GM18508 (cell line): ENCODE measurements around the gene C16orf96.

Experiments used
- ATAC-seq: cut with Tn5 transposase; IDR thresholded peaks from one replicate; pipeline ENCODE4 v1.9.1; 2021; ENCODE audit warnings: moderate number of reproducible peaks; ENCODE audit not compliant: insufficient read depth, unreplicated experiment

The C16orf96 gene

DNA sequence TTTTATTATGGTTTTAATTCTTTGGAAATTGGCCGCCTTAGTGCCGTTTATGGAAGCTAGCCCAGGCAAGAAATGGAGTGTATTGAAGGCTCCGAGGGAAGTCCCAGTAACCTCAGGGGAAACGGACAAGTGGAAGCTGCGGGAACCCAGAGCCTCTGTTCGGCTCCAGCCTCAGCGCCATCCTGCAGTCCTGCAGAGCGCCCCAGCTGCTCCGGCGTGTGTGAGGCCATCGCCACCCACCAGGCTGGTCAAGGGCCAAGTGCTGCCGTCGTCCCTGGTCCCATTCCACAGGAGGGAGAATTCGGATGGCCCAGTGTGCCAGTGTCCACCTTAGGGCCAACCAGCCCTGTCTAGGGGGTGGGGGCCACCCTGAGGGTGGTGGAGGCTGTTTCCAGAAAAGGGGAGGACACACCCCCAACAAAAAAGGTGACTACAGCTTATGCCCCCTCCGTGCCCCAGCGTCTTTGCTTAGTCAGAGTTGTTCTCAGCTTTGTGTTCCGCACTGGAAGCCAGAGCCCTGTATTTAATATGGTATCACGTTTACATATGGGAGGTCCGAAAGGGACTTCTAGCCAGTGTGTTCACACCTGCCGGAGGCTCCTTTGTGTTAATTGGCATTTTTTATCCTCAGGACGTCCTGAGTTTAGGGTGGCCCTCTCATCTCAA is 81.5 kb downstream of the C16orf96 start:
- no peak for ATAC-seq

DNA sequence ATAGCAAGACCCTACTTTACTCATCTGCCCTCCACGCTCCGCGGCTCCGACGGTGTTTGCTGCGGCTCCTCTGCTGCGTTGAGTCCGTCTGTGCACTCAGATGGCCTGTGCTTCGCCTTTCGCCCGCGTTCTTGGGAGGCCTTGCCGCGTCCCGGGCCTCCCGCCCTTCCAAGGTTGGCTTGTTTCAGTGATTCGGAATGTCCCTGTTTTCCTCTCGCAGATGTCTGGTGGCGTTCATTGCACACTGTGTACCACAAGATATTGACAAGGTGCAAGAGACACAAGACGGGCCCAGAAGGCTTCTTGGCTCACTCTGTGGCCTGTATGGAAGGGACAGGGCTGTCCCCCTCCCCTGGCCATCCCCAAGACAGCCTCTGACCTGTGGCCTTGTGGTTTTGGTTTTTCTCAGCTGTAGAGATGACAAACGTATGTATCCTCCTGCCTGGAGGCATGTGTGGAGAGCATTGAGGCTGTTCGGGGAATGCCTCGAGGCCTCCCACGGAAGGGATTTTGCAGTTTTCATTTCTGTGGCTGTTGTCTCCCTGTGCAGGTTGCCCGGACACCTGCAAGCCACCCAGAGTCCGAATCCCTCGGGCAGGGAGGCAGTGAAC is 83.9 kb downstream of the C16orf96 start:
- ATAC-seq = no peak

DNA sequence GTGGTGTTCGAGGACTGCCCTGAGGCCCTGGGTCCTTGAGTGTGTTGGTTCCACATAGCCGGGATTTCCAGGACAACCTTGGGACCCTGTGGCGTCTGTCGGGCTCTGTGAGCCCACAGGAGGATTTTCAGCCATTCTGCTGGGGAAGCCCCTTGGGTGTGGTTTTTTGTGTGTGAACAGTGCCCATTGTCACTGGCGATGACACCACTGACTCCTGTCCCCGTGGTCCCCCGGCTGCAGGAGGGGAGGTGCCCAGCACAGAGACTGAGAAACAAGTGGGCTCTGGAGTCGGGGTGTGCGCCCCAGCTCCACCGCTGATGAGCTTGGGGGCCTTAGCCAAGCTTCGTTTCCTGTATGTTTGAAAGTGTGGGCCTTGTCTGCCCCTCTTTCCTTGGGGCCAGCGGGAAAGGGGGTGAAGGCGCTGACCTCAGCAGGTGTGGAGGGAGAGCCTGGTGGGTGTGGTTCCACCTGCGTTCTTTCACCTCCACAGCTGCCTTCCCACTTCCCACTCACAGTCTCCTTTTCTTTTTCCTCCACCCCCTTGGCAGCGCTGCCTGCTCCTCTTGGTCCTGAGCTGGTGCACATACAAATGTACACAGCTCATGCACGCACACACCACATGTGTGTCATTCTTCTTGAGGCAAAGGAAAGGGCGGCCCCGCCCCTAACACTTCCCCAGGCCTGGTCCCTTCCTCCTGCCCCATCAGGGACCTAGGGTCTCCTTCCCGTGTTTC is 84.6 kb downstream of the C16orf96 start:
- no peak for ATAC-seq

DNA sequence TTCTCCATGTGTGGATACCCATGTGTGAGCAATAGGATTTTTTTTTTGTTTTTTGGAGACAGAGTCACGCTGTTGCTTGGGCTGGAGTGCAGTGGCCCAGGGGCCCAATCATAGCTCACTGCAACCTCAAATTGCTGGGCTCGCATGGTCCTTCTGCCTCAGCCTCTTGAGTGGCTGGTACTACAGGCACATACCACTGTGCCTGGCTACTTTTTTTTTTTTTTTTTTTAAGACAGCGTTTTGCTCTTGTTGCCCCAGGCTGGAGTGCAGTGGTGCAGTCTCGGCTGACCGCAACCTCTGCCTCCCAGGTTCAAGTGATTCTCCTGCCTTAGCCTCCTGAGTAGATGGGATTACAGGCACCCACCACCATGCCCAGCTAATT is 85.2 kb downstream of the C16orf96 start:
- ATAC-seq = no peak

- ATAC-seq = no peak
Observed at GRCh38 chr16:4641895-4642294, 85.8 kb downstream of the C16orf96 start.

DNA sequence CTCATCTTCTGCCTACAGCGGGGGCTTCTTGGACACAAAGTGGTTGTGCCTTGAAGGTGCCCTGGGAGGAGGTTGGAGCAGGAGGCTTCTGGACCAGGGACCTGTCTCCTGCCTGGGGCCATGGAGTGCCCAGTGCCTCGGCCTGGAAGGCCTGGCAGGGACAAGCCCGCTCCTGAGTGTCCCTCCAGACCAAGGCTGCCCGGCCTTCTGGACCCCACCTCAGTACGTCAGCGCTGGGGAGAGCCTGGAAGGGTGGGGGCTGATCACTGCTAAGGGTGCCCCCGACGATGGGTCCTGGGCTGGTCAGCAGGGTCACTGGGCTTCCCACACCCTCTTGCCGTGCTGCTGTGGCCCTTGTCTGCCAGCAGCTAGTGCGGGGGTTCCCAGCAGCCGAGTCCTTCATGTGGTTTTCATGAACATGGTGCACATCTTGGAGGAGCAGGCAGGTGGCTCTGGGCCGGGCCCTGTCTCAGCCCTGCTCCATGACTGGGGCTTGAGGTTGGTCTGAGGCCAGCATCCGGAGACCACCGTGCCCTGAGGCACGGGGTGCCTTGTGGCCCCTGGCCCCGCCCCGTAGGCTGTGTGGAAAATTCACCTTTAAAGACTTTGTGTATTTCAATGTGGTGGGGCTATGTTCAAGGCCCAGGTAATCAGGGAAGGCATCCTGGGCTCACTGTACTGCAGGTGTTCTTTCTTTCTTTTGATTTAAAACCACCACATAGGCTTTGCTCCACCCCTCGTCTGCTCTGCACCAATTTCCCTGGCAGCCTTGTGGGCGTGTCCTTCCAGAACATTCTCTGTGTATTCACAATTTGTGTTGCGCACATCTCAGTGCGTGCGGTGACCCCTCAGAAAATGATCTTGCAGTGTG is 90.9 kb downstream of the C16orf96 start:
- ATAC-seq = no peak

GRCh38 chr16:4647644-4647980 is 91.5 kb downstream of the C16orf96 start:
- ATAC-seq = no peak

DNA sequence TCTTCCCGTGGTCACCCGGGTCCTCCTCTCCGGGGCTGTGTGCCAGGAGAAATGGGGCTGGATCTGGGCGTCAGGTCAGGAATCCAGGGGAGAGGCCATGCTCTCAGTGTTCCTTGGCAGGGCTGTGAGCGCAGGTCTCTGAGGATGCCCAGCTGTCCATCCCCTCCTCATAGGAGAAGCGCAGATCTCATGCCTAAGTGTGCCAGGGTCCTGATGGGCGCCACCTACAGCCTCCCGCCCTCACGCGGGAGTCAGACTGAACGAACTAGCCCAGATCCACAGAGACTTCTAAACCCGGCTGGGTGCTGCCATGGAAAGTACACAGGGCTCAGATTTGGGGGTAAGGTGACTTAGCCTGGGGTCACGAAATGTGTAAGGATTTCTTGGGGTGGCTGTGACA is 92.8 kb downstream of the C16orf96 start:
- no peak for ATAC-seq

DNA sequence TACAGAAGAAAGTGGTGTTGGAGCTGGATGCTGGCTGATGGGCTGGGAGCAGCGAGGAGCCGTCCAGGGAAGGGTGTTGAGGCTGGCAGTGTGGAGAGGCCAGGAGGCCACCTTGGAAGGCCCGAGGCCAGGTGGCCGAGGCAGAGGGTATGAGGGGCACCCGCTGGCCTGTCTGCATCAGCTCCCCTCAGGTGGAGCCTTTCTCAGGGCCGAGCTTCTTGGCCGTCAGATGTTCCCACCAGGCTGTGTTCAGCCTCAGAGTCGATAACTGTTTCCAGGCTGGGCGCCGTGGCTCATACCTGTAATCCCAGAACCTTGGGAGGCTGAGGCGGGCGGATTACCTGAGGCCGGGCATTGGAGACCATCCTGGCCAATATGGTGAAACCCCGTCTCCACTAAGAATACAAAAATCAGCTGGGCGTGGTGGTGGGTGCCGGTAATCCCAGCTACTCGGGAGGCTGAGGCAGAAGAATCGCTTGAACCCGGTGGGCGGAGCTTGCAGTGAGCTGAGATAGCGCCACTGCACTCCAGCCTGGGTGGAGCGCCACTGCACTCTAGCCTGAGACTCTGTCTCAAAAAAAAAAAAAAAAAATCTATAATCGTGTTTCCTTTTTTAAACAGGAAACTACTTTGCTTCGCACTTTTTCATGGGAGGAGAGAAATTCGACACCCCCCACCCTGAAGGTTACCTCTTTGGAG is 93.8 kb downstream of the C16orf96 start:
- ATAC-seq = no peak
